ENCODE measurements around the gene HNRNPDL.

DNA sequence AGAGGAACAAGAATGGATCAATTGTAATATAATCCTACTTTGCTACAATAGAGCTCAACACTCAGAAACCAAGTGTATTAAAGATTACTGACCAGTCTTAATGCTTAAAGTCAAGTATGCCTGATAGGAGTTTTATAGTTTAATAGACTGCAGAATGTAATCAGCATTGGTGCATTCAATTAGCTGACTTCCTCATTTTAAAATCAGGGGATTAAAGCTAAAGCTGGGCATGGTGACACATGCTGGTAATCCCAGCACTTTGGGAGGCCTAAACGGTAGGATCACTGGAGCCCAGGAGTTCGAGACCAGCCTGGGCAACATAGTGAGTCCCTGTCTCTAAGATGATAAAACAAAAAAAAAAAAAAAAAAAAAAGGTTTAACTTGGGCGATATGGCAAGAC is 10.8 kb downstream of the HNRNPDL start:
- TF ChIP-seq, protein P1, sequence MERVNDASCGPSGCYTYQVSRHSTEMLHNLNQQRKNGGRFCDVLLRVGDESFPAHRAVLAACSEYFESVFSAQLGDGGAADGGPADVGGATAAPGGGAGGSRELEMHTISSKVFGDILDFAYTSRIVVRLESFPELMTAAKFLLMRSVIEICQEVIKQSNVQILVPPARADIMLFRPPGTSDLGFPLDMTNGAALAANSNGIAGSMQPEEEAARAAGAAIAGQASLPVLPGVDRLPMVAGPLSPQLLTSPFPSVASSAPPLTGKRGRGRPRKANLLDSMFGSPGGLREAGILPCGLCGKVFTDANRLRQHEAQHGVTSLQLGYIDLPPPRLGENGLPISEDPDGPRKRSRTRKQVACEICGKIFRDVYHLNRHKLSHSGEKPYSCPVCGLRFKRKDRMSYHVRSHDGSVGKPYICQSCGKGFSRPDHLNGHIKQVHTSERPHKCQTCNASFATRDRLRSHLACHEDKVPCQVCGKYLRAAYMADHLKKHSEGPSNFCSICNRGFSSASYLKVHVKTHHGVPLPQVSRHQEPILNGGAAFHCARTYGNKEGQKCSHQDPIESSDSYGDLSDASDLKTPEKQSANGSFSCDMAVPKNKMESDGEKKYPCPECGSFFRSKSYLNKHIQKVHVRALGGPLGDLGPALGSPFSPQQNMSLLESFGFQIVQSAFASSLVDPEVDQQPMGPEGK (CRISPR knock-in tag; IDR thresholded peaks at IDR 0.05; ENCODE audit: borderline replicate concordance): no peak
- TF ChIP-seq ZFP3 (CRISPR knock-in tag; IDR thresholded peaks at IDR 0.05) (no peak), RARB (CRISPR knock-in tag; IDR thresholded peaks at IDR 0.05) (no peak), TCF4 (CRISPR knock-in tag; IDR thresholded peaks at IDR 0.05; ENCODE audit: borderline replicate concordance) (no peak), ZNF8 (CRISPR knock-in tag; IDR thresholded peaks at IDR 0.05) (no peak), CSDC2 (CRISPR knock-in tag; IDR thresholded peaks at IDR 0.05) (no peak), ARNTL (CRISPR knock-in tag; IDR thresholded peaks at IDR 0.05; ENCODE audit: borderline replicate concordance, low read depth) (no peak), OSR1 (CRISPR knock-in tag; IDR thresholded peaks at IDR 0.05) (no peak), ZFP30 (CRISPR knock-in tag; IDR thresholded peaks at IDR 0.05) (no peak), ESRRG (CRISPR knock-in tag; IDR thresholded peaks at IDR 0.05) (no peak)
- TF ChIP-seq, protein P2, sequence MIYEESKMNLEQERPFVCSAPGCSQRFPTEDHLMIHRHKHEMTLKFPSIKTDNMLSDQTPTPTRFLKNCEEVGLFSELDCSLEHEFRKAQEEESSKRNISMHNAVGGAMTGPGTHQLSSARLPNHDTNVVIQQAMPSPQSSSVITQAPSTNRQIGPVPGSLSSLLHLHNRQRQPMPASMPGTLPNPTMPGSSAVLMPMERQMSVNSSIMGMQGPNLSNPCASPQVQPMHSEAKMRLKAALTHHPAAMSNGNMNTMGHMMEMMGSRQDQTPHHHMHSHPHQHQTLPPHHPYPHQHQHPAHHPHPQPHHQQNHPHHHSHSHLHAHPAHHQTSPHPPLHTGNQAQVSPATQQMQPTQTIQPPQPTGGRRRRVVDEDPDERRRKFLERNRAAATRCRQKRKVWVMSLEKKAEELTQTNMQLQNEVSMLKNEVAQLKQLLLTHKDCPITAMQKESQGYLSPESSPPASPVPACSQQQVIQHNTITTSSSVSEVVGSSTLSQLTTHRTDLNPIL (CRISPR knock-in tag; IDR thresholded peaks at IDR 0.05; ENCODE audit: low read depth): no peak

Data from SK-N-SH treated with all-trans-retinoic acid at 6 μM for 48 hours (cell line).